ENCODE measurements around the gene GAPDH. TPM values are rescaled to one million over a fixed set of nuclear protein-coding genes. Genes with fewer than 3 reads are reported as not detected.

GAPDH gene
- total RNA-seq, 4 donors from 2014 or later = 962 to 1,122 (median 1,020) TPM

DNA sequence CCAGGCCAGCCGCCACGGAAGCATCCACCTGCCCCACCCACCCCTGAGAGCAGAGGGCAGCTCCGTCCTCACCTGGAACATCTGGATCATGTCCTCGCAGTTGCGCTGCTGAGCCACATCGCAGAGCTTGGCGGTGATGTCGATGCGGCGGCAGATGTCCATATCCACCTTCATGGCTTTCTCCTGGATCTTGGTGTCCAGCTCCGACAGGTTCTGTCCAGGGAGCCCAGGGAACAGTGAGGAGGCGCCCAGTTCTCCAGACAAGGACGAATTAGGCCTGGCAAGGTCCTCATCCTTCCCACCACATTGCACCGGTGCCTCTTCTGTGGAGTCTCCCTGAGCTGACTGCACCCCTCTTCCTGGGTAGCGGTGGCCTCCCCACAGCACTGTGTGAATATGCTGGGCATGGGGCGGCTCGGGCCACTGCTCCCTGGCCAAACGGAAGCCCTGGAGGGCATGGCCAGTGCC lies 15.4 kb downstream of the GAPDH start:
- Histone ChIP-seq H3K4me3 (no peak overlapping the region), H3K27me3 (no peaks in the 10 kb centered on the region), H3K36me3 (no peaks in the 10 kb centered on the region), H3K4me1 (peaks cover 24 to 54% of the 10 kb centered on the region in 2 donors), H3K9me3 (no peaks in the 10 kb centered on the region), H3K27ac (peak overlapping the region; percentile 87 to 93)
- TF ChIP-seq POLR2A (IDR thresholded peaks at IDR 0.05) = no peak
- TF ChIP-seq, protein P1, sequence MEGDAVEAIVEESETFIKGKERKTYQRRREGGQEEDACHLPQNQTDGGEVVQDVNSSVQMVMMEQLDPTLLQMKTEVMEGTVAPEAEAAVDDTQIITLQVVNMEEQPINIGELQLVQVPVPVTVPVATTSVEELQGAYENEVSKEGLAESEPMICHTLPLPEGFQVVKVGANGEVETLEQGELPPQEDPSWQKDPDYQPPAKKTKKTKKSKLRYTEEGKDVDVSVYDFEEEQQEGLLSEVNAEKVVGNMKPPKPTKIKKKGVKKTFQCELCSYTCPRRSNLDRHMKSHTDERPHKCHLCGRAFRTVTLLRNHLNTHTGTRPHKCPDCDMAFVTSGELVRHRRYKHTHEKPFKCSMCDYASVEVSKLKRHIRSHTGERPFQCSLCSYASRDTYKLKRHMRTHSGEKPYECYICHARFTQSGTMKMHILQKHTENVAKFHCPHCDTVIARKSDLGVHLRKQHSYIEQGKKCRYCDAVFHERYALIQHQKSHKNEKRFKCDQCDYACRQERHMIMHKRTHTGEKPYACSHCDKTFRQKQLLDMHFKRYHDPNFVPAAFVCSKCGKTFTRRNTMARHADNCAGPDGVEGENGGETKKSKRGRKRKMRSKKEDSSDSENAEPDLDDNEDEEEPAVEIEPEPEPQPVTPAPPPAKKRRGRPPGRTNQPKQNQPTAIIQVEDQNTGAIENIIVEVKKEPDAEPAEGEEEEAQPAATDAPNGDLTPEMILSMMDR (IDR thresholded peaks at IDR 0.05) = no peak
- intact Hi-C loops (cut with DNase I; ENCODE audit: low total_unique reads) = no loop called here
- DNase-seq = no peak

DNA sequence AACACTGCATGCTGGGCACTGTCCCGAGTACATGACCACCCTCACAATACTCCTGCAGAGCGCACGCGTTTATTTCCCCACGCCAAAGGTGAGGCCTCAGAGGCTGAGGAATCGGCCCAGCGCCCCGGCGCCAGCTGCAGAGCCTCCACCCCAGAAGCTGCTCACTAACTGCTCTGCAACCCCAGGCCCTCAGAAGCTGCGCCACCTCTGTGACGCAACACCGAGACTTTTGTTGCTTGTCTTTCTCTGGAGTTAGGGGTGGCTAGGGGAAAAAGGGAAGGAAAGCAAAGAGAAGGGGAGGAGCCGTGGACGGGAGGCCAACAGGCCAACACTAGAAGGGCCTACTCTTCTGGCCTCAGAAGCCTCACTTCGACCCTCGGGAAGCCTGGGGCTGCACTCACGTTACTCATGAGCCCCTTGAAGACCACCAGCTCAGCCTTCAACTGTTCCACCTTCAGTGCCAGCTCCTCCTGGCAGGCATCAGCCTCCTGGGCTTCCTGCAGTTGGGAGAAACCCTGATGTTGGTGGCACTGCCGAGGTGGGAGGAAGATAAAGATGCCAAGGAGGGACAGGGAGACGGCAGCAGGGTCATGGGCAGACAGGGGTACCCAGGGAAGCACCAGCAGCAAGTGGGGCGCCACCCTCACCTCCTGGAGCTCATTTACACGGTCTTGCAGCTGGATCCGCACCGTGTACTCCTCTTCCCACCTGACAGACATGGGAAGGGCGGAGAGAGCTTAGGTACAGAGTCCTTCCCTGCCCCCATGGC lies 16.2 kb downstream of the GAPDH start:
- no peak overlapping the region for H3K4me3 ChIP-seq
- no peaks in the 10 kb centered on the region for H3K36me3 ChIP-seq
- peaks cover 24 to 54% of the 10 kb centered on the region in 2 donors for H3K4me1 ChIP-seq
- H3K27me3 ChIP-seq = no peaks in the 10 kb centered on the region
- intact Hi-C loops (cut with DNase I; ENCODE audit: low total_unique reads) = no loop called here
- H3K9me3 ChIP-seq = no peaks in the 10 kb centered on the region
- DNase-seq = no peak
- H3K27ac ChIP-seq = peak overlapping the region; percentile 87 to 93
- TF ChIP-seq, protein P1 (IDR thresholded peaks at IDR 0.05) = no peak
- no peak for TF ChIP-seq POLR2A (IDR thresholded peaks at IDR 0.05)

DNA sequence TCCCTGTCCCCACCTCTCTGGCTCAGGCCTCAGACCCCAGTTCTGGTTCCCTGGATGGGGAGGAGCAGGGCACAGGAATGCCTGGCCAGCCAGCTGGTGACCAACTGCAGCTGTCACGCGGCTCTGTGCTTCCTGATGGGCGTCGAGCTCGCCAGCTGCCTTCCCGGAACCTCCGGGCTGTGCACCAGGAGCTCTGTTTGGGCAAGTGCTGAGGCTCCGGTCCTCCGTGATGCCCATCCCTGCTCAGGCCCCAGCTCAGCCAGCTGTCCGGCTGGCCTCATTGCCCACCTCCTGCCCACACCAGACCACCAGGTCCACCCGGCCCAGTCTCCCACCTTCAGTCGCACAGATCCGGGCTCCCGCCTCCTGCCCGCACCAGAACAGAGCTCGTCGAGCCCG lies 16.7 kb downstream of the GAPDH start:
- Histone ChIP-seq H3K27ac (peak overlapping the region; percentile 87 to 93), H3K4me3 (peak overlapping the region in 1 of 2 donors; percentile 2), H3K36me3 (no peaks in the 10 kb centered on the region), H3K27me3 (no peaks in the 10 kb centered on the region), H3K9me3 (no peaks in the 10 kb centered on the region), H3K4me1 (peaks cover 24 to 54% of the 10 kb centered on the region in 2 donors)
- intact Hi-C loops (cut with DNase I; ENCODE audit: low total_unique reads) = no loop called here
- TF ChIP-seq POLR2A (IDR thresholded peaks at IDR 0.05) = no peak
- TF ChIP-seq, protein P1 (IDR thresholded peaks at IDR 0.05) = no peak
- DNase-seq = peak in 1 of 2 donors; percentile 56

DNA sequence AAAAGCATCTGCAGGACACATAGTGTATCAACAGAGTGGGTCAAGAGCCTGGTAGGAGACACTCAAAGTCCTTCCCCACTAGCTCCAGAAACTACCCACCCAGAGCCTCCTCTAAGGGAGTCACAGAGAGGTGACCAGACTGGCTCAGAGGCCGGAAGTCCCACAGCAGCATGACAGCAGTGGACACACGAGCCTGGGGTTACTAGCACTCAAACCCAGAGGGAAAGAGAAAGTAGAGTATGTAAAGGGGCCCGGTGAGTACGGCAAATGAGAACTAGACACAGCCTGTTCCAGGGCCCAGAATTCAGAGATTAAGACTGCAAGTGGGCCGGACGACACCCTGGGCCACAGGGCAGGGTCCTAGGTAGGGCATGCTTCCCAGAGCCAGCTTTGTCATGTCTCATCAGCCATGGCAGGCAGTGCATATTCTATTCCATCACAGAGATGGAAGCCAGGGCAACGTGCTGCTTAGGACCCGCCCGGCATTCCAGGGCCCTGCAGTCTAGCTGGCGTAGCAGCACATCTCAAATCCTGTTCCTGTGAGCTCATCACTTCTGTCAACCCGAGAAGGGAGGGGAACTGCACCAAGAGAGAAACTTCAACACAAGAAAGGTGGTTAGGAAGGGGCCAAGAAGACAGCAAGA lies 17.3 kb downstream of the GAPDH start:
- DNase-seq = peak; percentile 67 to 70
- H3K4me1 ChIP-seq = peaks cover 24 to 54% of the 10 kb centered on the region in 2 donors
- TF ChIP-seq POLR2A (IDR thresholded peaks at IDR 0.05) = no peak
- TF ChIP-seq, protein P1 (IDR thresholded peaks at IDR 0.05) = no peak

DNA sequence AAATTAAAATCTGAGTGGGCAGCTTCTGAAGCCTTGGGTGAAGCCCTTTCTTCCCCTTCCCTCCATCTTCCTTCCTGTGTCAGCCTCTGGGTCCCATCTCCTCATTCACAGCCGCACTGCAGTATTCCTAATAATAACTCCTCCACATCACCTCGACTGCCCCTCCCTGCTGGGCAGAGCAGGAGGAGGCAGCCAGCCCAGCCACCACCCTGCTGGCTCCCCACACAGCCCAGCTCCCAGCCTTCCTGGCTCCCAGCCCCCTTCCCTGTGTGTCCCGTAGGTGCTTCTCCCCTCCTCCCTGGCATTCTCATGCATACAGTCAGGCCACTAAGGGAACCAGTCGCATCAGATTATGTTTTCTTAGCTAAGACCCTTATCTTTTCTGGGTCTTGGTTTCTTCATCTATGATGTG lies 17.8 kb downstream of the GAPDH start:
- no peak for TF ChIP-seq POLR2A (IDR thresholded peaks at IDR 0.05)
- TF ChIP-seq, protein P1 (IDR thresholded peaks at IDR 0.05) = no peak
- Histone ChIP-seq H3K4me3 (no peak overlapping the region), H3K27me3 (no peaks in the 10 kb centered on the region), H3K36me3 (no peaks in the 10 kb centered on the region), H3K9me3 (no peaks in the 10 kb centered on the region), H3K27ac (peak overlapping the region; percentile 87 to 93), H3K4me1 (peaks cover 24 to 54% of the 10 kb centered on the region in 2 donors)
- intact Hi-C loops (cut with DNase I; ENCODE audit: low total_unique reads) = no loop called here
- peak; percentile 62 to 65 for DNase-seq

More for the DNA sequence above, 17.3 kb downstream of the GAPDH start:
- intact Hi-C loops (cut with DNase I; ENCODE audit: low total_unique reads) = no loop called here
- Histone ChIP-seq H3K27me3 (no peaks in the 10 kb centered on the region), H3K9me3 (no peaks in the 10 kb centered on the region), H3K27ac (peak overlapping the region; percentile 87 to 93), H3K4me3 (peak overlapping the region in 1 of 2 donors; percentile 2), H3K36me3 (no peaks in the 10 kb centered on the region)

All from uterus (tissue), 4 donors.